ENCODE results near the gene SGPL1.
"Not testable (repeated sequence)": the region's sequence is repeated elsewhere in the genome, so short reads cannot be mapped to it uniquely, and the experiment has no call there.

Gene SGPL1

GRCh38 chr10:70815504-70816219 is at the start of gene SGPL1:
TSS of gene SGPL1 (plus strand) at chr10:70815948. CDS start at chr10:70816854, 906 bp downstream.
- DNase-seq: peak; percentile 88

DNA sequence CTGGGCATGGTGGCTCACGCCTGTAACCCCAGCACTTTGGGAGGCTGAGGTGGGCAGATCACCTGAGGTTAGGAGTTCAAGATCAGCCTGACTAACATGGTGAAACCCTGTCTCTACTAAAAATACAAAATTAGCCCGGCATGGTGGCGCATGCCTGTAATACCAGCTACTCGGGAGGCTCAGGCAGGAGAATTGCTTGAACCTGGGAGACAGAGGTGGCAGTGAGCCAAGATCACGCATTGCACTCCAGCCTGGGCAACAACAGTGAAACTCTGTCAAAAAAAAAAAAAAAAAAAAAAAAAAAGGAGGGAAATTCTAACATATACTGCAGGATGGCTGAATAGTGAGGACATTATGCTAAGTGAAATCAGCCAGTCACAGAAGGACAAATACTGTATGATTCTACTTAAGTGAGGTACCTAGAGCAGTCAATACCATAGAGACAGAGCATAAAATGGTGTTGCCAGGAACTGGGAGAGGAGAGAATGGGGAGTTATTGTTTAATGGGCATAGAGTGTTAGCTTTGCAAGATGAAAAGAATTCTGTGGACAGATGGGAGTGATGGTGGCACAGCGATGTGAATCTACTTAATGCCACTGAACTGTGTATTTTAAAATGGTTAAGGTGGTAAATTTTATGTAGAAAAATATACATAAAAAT is 47.6 kb upstream of the SGPL1 start:
- not testable (repeated sequence) for DNase-seq

DNA sequence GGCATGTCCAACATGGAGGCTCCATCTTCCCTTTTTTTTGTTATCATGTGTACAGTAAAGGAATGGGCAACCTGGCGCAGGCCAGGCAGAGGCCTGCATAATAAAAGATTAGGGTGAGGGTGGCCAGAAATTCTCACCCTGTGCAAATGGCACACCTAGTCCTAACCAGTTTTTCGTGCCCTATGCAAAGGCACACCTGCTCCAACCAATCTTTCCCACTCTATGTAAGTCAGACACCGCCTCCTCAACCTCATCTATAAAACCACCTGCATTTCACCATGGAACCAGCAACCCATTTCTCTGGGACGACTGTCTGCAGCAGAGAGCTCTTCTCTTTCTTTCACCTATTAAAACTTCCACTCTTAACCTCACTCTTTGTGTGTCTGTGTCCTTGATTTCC is 46.6 kb upstream of the SGPL1 start:
- DNase-seq: no peak

GRCh38 chr10:70770001-70770400 is 45.7 kb upstream of the SGPL1 start:
- DNase-seq: no peak

DNA sequence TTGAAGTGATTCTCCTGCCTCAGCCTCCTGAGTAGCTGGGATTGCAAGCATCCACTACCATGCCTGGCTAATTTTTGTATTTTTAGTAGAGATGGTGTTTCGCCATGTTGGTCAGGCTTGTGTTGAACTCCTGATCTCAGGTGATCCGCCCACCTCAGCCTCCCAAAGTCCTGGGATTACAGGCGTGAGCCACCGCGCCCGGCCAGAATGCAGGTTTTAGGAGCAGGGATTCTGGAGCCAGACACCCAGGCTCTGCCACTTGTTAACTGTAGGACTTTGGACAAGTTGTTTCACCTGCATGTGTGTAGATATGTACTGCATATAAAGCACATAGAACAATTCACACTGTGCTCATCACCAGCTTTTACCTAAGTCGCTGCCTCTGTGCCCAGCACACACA is 45.2 kb upstream of the SGPL1 start:
- DNase-seq: not testable (repeated sequence)

DNA sequence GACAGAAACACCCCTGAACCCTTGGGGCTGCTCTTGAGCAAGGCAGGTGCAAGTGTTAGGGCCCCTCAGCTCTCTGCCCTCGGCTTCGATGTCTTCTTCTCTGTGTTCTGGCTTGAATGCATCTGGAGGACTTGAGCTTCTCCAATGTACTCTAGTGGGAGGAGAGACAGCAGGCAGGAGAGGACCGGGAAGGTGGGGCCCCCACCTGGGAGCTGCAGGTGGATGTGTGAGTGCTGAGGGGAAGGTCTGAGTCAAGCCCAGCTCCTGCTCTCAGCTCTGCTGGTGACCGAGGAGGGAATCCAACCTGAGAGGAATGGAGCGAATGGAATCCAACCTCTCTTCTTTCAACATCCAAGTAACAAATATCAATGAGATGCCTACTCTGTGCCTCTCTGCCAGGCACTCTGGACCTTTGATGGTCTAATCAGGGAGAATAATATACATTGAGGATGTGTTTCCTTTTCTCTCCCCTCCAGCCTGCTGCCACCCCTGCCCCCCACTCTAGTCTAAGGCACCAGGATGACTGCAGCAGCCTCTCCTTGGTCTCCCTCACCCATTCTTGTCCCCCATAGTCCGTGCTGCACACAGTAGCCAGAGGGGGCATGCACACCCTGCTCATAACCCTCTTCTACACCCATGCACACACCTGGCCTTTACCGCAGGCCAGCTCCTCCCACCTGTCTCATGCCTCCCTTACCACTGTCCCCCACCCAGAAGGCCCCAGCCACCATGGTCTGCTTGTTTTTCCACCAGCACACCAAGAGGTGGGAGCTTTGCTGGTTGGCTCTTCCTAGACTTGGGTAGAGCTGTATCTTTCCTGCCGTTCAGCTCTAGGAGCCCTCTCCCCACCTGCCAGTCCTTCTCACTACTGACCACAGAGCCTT is 44.2 kb upstream of the SGPL1 start:
- DNase-seq: no peak

DNA sequence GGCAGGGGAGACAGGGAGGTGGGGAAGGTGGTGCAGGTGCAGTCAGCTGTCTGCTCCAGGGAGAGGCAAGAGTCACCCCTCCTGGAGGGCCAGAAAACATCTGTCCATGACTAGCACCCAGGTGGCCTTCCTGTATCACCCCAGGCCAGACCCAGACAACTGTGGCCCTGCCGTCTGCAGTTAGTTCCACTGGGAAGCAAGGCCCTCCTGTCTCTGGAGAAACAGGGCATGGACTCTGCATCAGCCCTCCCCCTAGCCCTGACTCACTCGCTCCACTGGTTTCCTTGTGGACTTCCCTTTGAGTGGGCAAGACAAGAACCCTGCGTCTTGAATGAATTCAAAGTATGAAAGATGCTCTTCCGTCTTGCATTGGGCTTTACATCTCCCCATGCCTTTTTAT is 43.1 kb upstream of the SGPL1 start:
- DNase-seq: no peak

- DNase-seq: no peak
These were observed 42.3 kb upstream of the SGPL1 start for GRCh38 chr10:70773461-70773860.

- DNase-seq: no peak
These were observed 41.6 kb upstream of the SGPL1 start for GRCh38 chr10:70773965-70774809.

DNA sequence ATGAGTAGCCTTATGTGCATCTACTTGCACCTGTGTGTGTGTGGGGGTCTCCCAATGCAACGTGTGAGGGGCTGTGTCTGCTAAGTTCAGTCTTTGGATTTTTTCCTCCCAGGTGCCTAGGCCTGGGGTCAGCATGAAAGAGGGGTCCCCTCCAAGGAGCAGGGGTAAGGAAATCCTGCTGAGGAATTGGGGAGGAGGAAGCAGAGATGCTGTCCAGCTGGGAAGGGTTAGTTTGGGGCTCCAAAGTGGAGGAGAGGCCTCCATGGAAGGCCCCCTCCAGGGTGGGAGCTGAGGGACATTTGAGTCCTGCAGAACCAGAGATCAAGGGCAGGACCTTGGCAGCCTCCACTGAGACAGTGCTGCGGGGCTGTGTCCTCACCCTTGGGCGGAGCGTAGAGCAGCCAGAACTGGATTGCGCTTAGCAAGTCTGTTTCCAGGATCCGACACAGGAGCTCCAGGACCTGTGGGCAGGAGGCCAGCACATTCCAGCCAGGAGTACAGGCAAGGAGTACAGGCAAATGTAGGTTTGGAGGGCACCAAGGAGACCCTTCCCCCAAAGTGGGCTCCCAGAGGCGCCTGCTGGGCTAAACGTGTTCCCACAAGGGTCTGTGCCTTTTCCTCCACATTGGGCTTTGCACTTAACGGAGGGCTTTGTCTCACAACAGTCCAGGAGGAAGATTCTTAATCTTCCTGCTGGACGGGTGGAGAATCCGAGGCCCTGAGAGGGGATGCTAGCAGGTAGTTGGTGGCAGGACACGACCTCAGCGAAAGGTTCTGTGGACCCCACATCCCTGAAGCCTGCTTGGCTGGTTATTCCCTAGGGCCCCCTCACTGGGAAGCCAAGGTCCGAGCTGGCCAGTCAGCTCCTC is 40.7 kb upstream of the SGPL1 start:
- DNase-seq: no peak

DNA sequence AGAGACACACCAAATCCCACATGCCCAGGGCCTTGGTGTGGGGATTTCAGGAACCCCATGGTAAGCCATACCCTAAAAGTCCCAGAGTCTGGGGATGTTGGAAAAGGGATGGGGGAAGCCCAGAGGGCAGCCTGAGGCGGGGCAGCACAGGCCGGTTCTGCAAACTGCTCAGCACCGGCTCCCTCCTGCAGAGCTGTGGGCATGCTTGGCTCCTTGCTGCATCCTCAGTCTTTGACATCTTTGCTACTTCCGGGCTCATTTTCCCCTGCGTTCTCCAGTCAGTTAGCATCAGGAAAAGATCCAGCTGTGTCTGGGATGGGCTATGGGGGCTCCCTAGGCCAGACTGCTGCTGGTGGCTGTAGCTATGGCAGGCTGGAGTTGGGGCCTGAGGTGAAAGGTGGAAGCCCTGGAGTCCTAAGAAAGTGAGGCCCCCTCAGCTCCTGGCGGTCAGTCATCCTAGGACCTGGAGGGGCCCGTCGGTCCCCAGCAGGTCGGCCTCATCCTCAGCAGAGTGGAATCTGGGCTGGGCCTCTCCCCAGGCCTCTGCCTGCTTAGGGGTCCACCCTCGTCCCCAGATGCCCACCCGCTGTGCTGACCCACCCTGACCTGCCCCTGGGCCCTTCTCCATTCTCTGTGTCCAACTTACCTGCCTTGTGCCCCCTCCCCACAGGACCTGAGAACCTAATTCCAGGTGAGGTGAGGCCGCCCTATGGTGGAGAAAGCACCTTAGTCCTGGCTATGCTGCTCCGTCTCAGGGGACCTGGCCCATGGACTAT is 39.9 kb upstream of the SGPL1 start:
- DNase-seq: no peak

- no peak for DNase-seq
These were observed 39.2 kb upstream of the SGPL1 start for GRCh38 chr10:70776455-70777005.

- DNase-seq: no peak
These were observed 38.5 kb upstream of the SGPL1 start for GRCh38 chr10:70777063-70777875.

DNA sequence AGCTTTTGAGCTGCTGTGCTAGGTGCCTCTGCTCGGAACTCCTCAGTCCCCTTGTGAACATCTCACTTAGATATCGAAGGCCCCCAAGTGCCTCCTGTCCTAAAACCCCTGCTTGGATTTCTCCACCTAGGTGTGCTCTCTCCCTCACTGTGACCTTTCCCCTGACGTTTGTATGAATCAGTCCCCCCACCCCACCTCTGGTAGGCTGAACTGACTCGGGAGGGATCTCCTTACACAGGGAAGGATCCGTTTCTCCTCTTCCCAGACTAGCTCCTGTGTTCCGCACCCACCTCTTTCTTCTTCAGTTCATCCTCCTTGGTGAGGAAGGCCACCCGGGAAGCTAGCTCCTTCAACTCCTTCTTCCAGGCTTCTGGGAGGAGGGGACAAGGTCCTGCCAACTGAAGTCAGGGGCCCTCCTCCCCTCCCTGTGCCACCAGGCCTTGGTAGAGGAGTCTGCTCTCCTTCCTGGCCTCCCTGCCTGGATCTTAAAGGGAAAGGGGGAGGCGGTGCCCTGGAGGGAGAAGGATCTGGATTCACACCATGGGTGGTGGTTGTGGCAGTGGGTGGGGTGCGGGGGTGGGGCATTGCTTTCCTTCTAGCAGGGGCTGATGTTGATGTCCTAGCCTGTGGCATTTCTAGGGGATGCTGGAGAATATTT is 37.4 kb upstream of the SGPL1 start:
- no peak for DNase-seq

DNA sequence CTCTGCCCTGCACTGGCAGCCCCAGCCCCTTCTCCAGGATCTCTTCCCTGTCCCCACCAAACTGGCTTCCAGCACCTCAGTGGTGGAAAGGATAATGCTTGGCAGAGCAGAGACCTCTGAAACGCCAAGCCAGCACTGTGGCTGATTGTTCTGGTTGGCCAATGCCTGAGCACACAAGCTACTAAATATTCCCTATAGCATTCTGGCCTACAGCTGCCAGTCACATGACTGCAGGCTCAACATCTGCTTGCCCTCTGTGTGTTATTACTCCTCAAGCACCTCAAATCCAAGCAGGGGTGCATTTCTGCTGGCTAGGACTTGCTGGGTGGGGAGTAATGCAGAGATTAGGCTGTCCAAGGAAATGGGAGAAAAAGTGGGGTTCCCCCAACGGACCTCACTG is 36.7 kb upstream of the SGPL1 start:
- no peak for DNase-seq

GRCh38 chr10:70779511-70780369 is 36.0 kb upstream of the SGPL1 start:
- DNase-seq: no peak

DNA sequence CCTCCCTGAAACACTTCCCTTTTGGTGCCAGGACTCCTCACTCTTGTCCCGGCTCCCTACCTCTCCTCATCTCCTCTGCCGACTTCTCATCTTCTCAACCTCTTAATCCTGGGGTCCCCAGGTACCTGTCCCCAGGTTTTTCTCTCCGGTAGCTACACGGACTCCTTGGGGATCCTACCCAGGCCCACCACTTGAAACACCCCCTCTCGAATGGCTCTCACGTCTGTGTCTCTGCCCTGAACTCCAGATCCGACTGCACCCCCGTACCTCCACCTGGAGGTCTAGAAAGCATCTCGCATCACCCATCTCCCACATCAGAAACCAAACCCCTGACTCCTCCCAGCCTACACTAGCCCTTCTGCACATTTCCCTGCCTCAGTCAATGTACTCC is 35.4 kb upstream of the SGPL1 start:
- DNase-seq: no peak

DNA sequence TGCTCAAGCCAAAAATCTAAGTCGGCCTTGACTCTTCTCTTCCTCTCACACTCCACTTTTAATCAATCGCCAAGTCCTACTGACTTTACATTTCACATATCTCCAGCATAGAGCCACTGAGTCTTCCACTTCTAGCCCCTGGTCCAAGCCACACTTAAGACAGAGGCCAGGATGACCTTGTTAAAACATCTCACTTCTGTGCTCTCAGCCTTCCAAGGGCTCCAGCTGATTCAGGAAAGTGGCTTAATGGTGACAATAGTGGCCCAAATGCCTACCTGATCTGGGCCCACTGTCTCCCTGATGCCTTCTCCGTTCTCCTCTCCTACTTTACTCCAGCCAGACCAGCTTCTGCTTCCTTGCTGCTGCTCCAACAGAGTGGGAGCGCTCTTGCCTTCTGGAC is 35.0 kb upstream of the SGPL1 start:
- no peak for DNase-seq

Measured in stimulated activated CD4-positive, alpha-beta T cell treated with anti-CD3 and anti-CD28 coated beads, Interleukin-4, amount 100 ng/mL, for 1 hour (primary cell).